Renal pelvis (tissue), 4 donors: Measurements from ENCODE around the gene RBFOX2. TPM values are rescaled to one million over a fixed set of nuclear protein-coding genes. Genes with fewer than 3 reads are reported as not detected.
"Not testable (repeated sequence)": the region's sequence is repeated elsewhere in the genome, so short reads cannot be mapped to it uniquely, and the experiment has no call there.

Experiments used
- DNase-seq: peaks from one replicate; pipeline ENCODE4 v3.0.0-alpha.2; 2013
- polyA plus RNA-seq, 3 donors: library from polyadenylated mRNA; unstranded; fragments of 120-200 nt; gene quantifications; one replicate each; pipeline ENCODE4 v1.2.1, GENCODE V29; 2013; ENCODE audit not compliant: insufficient read length in 3 of 3

RBFOX2 gene
- polyA plus RNA-seq, 3 donors = 121 to 126 (median 125) TPM

GRCh38 chr22:35712672-35713071, 316.0 kb downstream of the RBFOX2 start:
- no peak for DNase-seq

- no peak for DNase-seq
Observed at GRCh38 chr22:35711336-35711735, 317.3 kb downstream of the RBFOX2 start.

GRCh38 chr22:35708917-35709316, 319.7 kb downstream of the RBFOX2 start:
- no peak for DNase-seq

GRCh38 chr22:35708453-35708852, 320.2 kb downstream of the RBFOX2 start:
- no peak for DNase-seq

- no peak for DNase-seq
Observed at GRCh38 chr22:35705141-35705540, 323.5 kb downstream of the RBFOX2 start.

GRCh38 chr22:35703861-35704584, 324.6 kb downstream of the RBFOX2 start:
- DNase-seq = no peak

GRCh38 chr22:35699852-35700251, 328.8 kb downstream of the RBFOX2 start:
- DNase-seq = not testable (repeated sequence)

- no peak for DNase-seq
Observed at GRCh38 chr22:35697142-35697541, 331.5 kb downstream of the RBFOX2 start.

- DNase-seq = no peak
Observed at GRCh38 chr22:35695202-35695601, 333.4 kb downstream of the RBFOX2 start.

- no peak for DNase-seq
Observed at GRCh38 chr22:35690001-35690400, 338.6 kb downstream of the RBFOX2 start.

GRCh38 chr22:35688913-35689675, 339.5 kb downstream of the RBFOX2 start:
- DNase-seq = no peak

Other genes starting within 250 kb of the RBFOX2 start
- gene APOL3, start 131.9 kb upstream of the RBFOX2 start, polyA plus RNA-seq = 10 to 100 TPM; 13.1 to 16.7 (median 15.9) TPM
- gene APOL4, start 173.0 kb upstream of the RBFOX2 start, polyA plus RNA-seq = 10 to 100 TPM in 1 of 3 donors, 1 to 10 TPM in 2; 5.2 to 10.2 (median 6.1) TPM
- 10 to 100 TPM; 22.4 to 34.8 (median 34.1) TPM for gene APOL2, start 210.7 kb upstream of the RBFOX2 start, polyA plus RNA-seq
- 10 to 100 TPM in 1 of 3 donors, 1 to 10 TPM in 2; 8.3 to 14.9 (median 9.3) TPM for gene APOL1, start 224.3 kb upstream of the RBFOX2 start, polyA plus RNA-seq